WI38 (cell line): ENCODE data around the gene VWA8.

Experiments
- H3K4me3 ChIP-seq: 2 replicates; pipeline ENCODE4 v1.5.1; 2011; ENCODE audit warnings: low read depth, mild to moderate bottlenecking, control low read depth, low read length
- TF ChIP-seq, protein P1 (sequence below): IDR thresholded peaks from 2 replicates; pipeline ENCODE4 v1.5.1; 2012; ENCODE audit warnings: low read depth, mild to moderate bottlenecking, control low read depth, low read length

The VWA8 gene

DNA sequence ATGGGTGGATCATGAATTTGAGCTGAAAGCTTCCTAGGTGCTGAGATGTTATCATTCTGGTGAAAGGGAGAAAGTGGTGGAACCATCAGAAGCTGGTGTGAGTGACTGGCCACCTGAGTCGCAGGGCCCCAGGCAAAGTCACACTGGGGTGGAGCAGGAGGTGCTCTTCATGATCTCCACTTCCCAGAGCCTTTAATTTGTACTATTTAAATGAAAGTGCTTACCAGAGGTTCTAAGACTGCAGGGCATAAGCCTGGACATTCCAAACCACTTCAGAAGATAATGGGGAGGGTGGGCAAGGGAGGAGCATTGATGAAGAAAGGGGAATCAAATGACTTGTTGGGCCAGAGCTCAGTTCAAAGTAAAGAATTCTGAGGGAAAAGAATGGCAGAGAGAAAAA is 347.4 kb downstream of the VWA8 start:
- H3K4me3 ChIP-seq: no peak overlapping the region
- TF ChIP-seq, protein P1, sequence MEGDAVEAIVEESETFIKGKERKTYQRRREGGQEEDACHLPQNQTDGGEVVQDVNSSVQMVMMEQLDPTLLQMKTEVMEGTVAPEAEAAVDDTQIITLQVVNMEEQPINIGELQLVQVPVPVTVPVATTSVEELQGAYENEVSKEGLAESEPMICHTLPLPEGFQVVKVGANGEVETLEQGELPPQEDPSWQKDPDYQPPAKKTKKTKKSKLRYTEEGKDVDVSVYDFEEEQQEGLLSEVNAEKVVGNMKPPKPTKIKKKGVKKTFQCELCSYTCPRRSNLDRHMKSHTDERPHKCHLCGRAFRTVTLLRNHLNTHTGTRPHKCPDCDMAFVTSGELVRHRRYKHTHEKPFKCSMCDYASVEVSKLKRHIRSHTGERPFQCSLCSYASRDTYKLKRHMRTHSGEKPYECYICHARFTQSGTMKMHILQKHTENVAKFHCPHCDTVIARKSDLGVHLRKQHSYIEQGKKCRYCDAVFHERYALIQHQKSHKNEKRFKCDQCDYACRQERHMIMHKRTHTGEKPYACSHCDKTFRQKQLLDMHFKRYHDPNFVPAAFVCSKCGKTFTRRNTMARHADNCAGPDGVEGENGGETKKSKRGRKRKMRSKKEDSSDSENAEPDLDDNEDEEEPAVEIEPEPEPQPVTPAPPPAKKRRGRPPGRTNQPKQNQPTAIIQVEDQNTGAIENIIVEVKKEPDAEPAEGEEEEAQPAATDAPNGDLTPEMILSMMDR: no peak

DNA sequence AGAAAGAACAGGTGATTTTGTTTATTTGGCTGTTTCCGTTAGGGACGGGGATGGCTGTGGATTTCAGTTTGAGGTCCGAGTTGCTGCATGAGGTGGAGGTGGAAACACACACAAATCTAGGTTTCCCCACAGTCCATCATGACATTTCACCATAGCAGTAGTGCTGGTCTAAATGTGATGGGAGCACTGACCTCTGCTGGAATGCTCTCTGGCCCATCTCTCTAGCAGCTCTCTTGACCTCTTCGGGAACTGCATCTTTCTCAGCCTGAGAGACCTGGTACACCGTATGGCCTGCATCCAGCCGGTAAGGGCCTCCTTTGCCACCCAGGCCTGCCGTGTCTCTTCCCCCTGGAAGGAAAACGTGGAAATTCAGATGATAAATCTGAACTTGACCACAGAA is 349.5 kb downstream of the VWA8 start:
- no peak overlapping the region for H3K4me3 ChIP-seq
- TF ChIP-seq, protein P1: no peak

DNA sequence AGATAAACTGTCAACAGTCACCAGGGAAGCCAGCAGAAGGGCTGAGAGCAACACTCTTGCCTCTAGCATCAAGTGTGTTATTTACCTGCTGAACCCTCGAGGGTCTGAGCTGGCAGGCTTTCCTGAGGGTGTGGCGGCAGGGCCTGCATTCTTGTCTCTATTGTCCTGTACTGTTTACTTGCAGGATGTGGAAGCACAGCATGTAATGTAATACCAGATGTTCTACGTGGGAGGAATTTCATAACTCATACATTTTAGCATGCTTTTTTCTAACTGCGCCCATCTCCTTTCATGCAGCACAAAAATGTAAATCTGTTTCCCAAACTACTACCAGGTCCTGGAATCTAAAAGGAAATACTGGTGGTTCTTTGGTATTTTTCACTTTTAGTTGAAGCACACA is 350.5 kb downstream of the VWA8 start:
- no peak overlapping the region for H3K4me3 ChIP-seq
- TF ChIP-seq, protein P1: no peak

DNA sequence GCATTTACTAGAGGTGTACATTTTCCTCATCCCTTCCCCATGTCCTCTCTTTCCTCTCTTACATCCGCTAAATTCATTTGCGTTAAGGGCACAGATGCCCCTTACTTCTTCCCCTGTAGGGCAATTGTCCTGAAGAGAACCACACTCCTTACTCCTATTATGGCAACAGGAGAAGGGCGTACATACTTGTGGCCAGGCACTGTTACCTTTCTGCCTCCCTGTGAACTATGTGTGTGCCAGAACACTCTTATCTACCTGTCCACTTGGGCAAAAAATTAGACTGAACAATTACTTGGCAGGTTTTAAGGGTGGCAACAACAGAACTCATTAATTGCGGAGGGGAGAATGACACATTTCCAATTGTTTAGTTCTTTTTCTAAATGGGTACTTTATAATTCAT is 351.1 kb downstream of the VWA8 start:
- TF ChIP-seq, protein P1: no peak
- no peak overlapping the region for H3K4me3 ChIP-seq

DNA sequence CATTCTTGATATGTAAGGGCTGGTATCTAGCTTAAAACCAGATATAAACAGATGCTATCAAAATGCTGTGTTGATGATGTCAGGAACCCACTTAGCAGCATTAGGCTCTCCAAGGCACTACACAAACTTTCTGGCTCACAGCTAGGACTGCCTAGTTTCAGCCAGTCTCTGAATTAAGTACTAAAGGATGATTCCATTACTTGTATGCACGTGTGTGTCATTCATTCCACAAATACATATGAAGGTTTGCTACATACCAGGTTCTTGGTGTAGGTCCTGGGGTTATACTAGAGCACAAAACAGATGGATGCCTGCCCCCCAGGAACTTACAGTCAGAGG is 352.1 kb downstream of the VWA8 start:
- TF ChIP-seq, protein P1: no peak
- H3K4me3 ChIP-seq: no peak overlapping the region

DNA sequence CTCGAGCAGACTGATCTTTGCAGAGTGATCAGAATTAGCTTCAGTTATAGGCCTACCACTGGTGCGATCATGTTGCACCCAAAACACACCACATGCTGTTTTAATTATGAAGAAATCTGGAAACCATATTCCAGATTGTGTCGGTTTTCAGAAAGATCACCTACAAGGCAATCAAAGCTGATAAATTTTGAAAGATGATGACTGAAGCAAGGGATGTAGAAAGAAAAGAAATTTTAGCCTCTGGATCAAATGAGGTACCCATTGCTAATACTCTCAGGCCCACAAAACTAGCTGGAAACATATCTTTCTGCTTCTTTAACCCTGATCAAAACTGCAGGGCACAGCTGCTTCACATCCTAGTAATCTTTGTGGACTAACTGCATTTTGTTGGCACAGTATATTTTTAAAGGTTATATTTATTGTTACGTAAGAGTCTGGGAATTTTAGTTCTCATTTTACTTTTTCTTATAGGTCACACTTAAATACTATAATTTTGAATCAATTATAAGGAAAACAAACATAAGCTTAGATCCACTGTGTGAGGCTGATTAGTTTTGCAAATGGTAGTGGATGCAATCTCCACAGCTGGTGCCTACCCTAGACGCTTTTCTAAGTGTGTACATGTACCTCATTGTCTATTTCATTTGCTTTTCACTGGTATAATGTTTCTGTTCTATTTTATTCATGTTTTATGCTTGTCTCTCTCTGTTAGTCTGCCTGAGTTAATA is 352.6 kb downstream of the VWA8 start:
- no peak overlapping the region for H3K4me3 ChIP-seq
- TF ChIP-seq, protein P1: no peak

DNA sequence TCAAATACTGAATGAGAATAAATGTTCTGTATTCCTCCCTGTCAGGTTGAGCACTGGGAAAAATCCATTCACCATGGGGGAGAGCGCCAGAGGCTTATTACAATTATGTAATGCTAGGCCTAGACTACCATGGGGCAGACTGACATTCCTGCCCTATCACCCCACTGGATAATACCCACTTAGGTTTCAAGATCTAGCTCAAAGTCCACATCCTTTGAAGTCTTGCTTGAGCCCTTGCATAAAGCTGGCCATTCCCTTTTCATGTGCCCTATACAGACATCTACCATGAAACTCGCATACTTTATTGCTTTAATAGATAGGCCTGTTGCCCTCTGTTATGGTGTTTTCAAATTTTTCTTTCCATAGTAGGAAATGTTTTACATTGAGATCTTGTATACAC is 354.3 kb downstream of the VWA8 start:
- TF ChIP-seq, protein P1: no peak
- H3K4me3 ChIP-seq: no peak overlapping the region
